ENCODE results near the gene GRAMD2A. TPM values are rescaled to one million over a fixed set of nuclear protein-coding genes. Genes with fewer than 3 reads are reported as not detected.

Gene GRAMD2A
- total and polyA plus RNA-seq, 2 donors (not counting 3 experiments of a cell fraction or from before 2014, with no cell fraction given): 0.08 to 0.29 TPM

GRCh38 chr15:72242775-72243370 lies 45.3 kb upstream of the GRAMD2A start:
- DNase-seq (ENCODE audit: low read depth, low spot score) (no peak), FAIRE-seq (no peak)
- ChIA-PET CTCF (interaction anchor here (1.6 to 1.7 kb wide), 2 partner anchors 9 to 13 kb away, joined by 3 to 4 read pairs; no protein-coding TSS in a partner anchor), POLR2A (no interaction called here)
- Histone ChIP-seq H3K4me2 (ENCODE audit: insufficient read depth, low read length) (no peak overlapping the region), H3K79me2 (ENCODE audit: control insufficient read depth, insufficient read depth, low read length) (no peaks in the 10 kb centered on the region), H3K4me3 (replicated peaks in 1 of 3; ENCODE audit: insufficient read depth in 1 of 3, low read depth in 1 of 3, low read length in 3 of 3) (no peak overlapping the region), H3K27ac (ENCODE audit: insufficient read depth, low read depth, low read length) (no peak overlapping the region), H3K9me1 (replicated peaks; ENCODE audit: control insufficient read depth, extremely low read depth, insufficient read depth, low read length) (no peaks in the 10 kb centered on the region), H4K20me1 (replicated peaks; ENCODE audit: control insufficient read depth, extremely low read depth, insufficient read depth, low read length) (no peaks in the 10 kb centered on the region), H3K36me3 (ENCODE audit: control insufficient read depth in 2 of 2, extremely low read depth in 1 of 2, insufficient read depth in 2 of 2, low read length in 2 of 2) (peaks cover 0 to 16% of the 10 kb centered on the region in 2 experiments), H2AFZ (ENCODE audit: low read depth, low read length) (no peak overlapping the region), H3K9me3 (replicated peaks; ENCODE audit: control insufficient read depth, insufficient read depth, low read length) (no peaks in the 10 kb centered on the region), H3K27me3 (ENCODE audit: control insufficient read depth in 2 of 2, insufficient read depth in 2 of 2, low read length in 2 of 2) (no peaks in the 10 kb centered on the region), H3K9ac (replicated peaks; ENCODE audit: extremely low read depth, insufficient read depth, low read length) (no peak overlapping the region), H3K4me1 (ENCODE audit: control insufficient read depth, extremely low read depth, insufficient read depth, low read length) (peaks cover 2% of the 10 kb centered on the region)
- no TSS peak for BruUV-seq (replicated peaks)
- no peak for TF ChIP-seq EZH2 (IDR thresholded peaks at IDR 0.05; ENCODE audit: borderline replicate concordance, low read depth, low read length, severe bottlenecking)
- TF ChIP-seq GATA2 (IDR thresholded peaks at IDR 0.05; ENCODE audit: insufficient read depth, insufficient read length, low read depth, low read length): no peak
- no peak for TF ChIP-seq MYC (IDR thresholded peaks at IDR 0.05; ENCODE audit: low read depth, low read length)
- TF ChIP-seq JUN (IDR thresholded peaks at IDR 0.05; ENCODE audit: borderline replicate concordance, insufficient read depth, insufficient read length, low read depth): no peak
- dilution Hi-C loops (cut with MboI; ENCODE audit: extremely low pct_ligation_motif_present, low sequenced_read_pairs) (no loop called here), intact Hi-C loops (cut with micrococcal nuclease) (no loop called here)

- no TSS peak for BruUV-seq (replicated peaks)
- Histone ChIP-seq H3K27ac (ENCODE audit: insufficient read depth, low read depth, low read length) (no peak overlapping the region), H3K4me3 (replicated peaks in 1 of 3; ENCODE audit: insufficient read depth in 1 of 3, low read depth in 1 of 3, low read length in 3 of 3) (no peak overlapping the region), H3K4me1 (ENCODE audit: control insufficient read depth, extremely low read depth, insufficient read depth, low read length) (peaks cover 18% of the 10 kb centered on the region), H3K79me2 (ENCODE audit: control insufficient read depth, insufficient read depth, low read length) (no peaks in the 10 kb centered on the region), H3K9me1 (replicated peaks; ENCODE audit: control insufficient read depth, extremely low read depth, insufficient read depth, low read length) (no peaks in the 10 kb centered on the region), H3K9ac (replicated peaks; ENCODE audit: extremely low read depth, insufficient read depth, low read length) (no peak overlapping the region), H3K4me2 (ENCODE audit: insufficient read depth, low read length) (no peak overlapping the region), H3K36me3 (ENCODE audit: control insufficient read depth in 2 of 2, extremely low read depth in 1 of 2, insufficient read depth in 2 of 2, low read length in 2 of 2) (peaks cover 0 to 16% of the 10 kb centered on the region in 2 experiments), H2AFZ (ENCODE audit: low read depth, low read length) (no peak overlapping the region), H3K9me3 (replicated peaks; ENCODE audit: control insufficient read depth, insufficient read depth, low read length) (no peaks in the 10 kb centered on the region), H3K27me3 (ENCODE audit: control insufficient read depth in 2 of 2, insufficient read depth in 2 of 2, low read length in 2 of 2) (no peaks in the 10 kb centered on the region), H4K20me1 (replicated peaks; ENCODE audit: control insufficient read depth, extremely low read depth, insufficient read depth, low read length) (no peaks in the 10 kb centered on the region)
- intact Hi-C loops (cut with micrococcal nuclease): loop anchor here (10.0 kb wide), 1 partner anchor 945 kb away; no protein-coding TSS in a partner anchor
- POLR2A ChIA-PET: no interaction called here
- CTCF ChIA-PET: interaction anchor here (0.6 to 2.4 kb wide), 2 partner anchors 13 to 327 kb away, joined by 3 to 10 read pairs; no protein-coding TSS in a partner anchor
- FAIRE-seq (no peak), DNase-seq (ENCODE audit: low read depth, low spot score) (no peak)
- dilution Hi-C loops (cut with MboI; ENCODE audit: extremely low pct_ligation_motif_present, low sequenced_read_pairs): no loop called here
- TF ChIP-seq POLR2AphosphoS5 (IDR thresholded peaks at IDR 0.05; ENCODE audit: insufficient read depth, low read depth, low read length) (no peak), EZH2 (IDR thresholded peaks at IDR 0.05; ENCODE audit: borderline replicate concordance, low read depth, low read length, severe bottlenecking) (no peak), JUN (IDR thresholded peaks at IDR 0.05; ENCODE audit: borderline replicate concordance, insufficient read depth, insufficient read length, low read depth) (no peak), POLR2A (IDR thresholded peaks at IDR 0.05; ENCODE audit: low read depth, low read length) (no peak), GATA2 (IDR thresholded peaks at IDR 0.05; ENCODE audit: insufficient read depth, insufficient read length, low read depth, low read length) (no peak), FOS (IDR thresholded peaks at IDR 0.05; ENCODE audit: borderline replicate concordance, insufficient read depth, low read length) (no peak), MYC (IDR thresholded peaks at IDR 0.05; ENCODE audit: low read depth, low read length) (no peak)
- TF ChIP-seq, protein P1, sequence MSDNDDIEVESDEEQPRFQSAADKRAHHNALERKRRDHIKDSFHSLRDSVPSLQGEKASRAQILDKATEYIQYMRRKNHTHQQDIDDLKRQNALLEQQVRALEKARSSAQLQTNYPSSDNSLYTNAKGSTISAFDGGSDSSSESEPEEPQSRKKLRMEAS (IDR thresholded peaks at IDR 0.05; ENCODE audit: insufficient read depth, insufficient read length): no peak
- TF ChIP-seq, protein P2, sequence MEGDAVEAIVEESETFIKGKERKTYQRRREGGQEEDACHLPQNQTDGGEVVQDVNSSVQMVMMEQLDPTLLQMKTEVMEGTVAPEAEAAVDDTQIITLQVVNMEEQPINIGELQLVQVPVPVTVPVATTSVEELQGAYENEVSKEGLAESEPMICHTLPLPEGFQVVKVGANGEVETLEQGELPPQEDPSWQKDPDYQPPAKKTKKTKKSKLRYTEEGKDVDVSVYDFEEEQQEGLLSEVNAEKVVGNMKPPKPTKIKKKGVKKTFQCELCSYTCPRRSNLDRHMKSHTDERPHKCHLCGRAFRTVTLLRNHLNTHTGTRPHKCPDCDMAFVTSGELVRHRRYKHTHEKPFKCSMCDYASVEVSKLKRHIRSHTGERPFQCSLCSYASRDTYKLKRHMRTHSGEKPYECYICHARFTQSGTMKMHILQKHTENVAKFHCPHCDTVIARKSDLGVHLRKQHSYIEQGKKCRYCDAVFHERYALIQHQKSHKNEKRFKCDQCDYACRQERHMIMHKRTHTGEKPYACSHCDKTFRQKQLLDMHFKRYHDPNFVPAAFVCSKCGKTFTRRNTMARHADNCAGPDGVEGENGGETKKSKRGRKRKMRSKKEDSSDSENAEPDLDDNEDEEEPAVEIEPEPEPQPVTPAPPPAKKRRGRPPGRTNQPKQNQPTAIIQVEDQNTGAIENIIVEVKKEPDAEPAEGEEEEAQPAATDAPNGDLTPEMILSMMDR (IDR thresholded peaks at IDR 0.05; ENCODE audit: extremely low read depth in 1 of 2, insufficient read depth in 1 of 2, low read depth in 1 of 2, low read length in 2 of 2): no peak
Measured at GRCh38 chr15:72239652-72240051, 42.1 kb upstream of the GRAMD2A start.

Measured in endothelial cell of umbilical vein (primary cell).